IMR-90 (cell line): ENCODE results near the gene SYS1.

Experiments
- BHLHE40 ChIP-seq: fragments of 150-350 bp; IDR thresholded peaks from 2 replicates; pipeline ENCODE4 v1.6.1; 2016; ENCODE audit warnings: mild to moderate bottlenecking, low read depth, low read length
- CHD1 ChIP-seq: IDR thresholded peaks from 2 replicates; pipeline ENCODE4 v1.6.1; 2012; ENCODE audit warnings: low read depth, low read length, improper control_type of control experiment
- CTCF ChIP-seq: conservative IDR thresholded peaks from 2 replicates; pipeline ENCODE4 v1.5.1; 2012; ENCODE audit warnings: mild to moderate bottlenecking, low read depth, low read length, improper control_type of control experiment
- POLR2A ChIP-seq: IDR thresholded peaks from 2 replicates; pipeline ENCODE4 v1.6.1; 2012; ENCODE audit warnings: mild to moderate bottlenecking, low read depth, low read length
- RAD21 ChIP-seq: IDR thresholded peaks from 2 replicates; pipeline ENCODE4 v1.6.1; 2012; ENCODE audit warnings: low read length, improper control_type of control experiment
- RFX5 ChIP-seq: IDR thresholded peaks from 2 replicates; pipeline ENCODE4 v1.8.0; 2012; ENCODE audit warnings: low read depth, mild to moderate bottlenecking, low read length, moderate library complexity
- SMC3 ChIP-seq: fragments of 150-350 bp; IDR thresholded peaks from 2 replicates; pipeline ENCODE4 v1.6.1; 2016; ENCODE audit warnings: low read depth, mild to moderate bottlenecking, antibody characterized with exemption, low read length, moderate library complexity

GRCh38 chr20:45392733-45393132, 29.8 kb downstream of the SYS1 start:
- TF ChIP-seq CTCF (no peak), CHD1 (no peak), RAD21 (no peak), RFX5 (no peak), POLR2A (no peak), BHLHE40 (no peak), SMC3 (no peak)
